Bronchial epithelial cell (primary cell): ENCODE results near the gene WNK2. TPM values are rescaled to one million over a fixed set of nuclear protein-coding genes. Genes with fewer than 3 reads are reported as not detected.
"Not testable (repeated sequence)": the region's sequence is repeated elsewhere in the genome, so short reads cannot be mapped to it uniquely, and the experiment has no call there.

Experiments used
- DNase-seq: peaks from one replicate; pipeline ENCODE4 v3.0.0-alpha.2; 2010; ENCODE audit warnings: low read depth
- FAIRE-seq: peaks from 2 replicates; lab custom pipeline; 2011; peaks lifted over from hg19 to GRCh38; lab: Jason Lieb, UNC
- H3K27me3 ChIP-seq: 2 replicates; pipeline ENCODE4 v1.5.1; 2011; ENCODE audit warnings: low read length; ENCODE audit not compliant: control insufficient read depth, insufficient read depth
- H3K36me3 ChIP-seq: 2 replicates; pipeline ENCODE4 v1.5.1; 2011; ENCODE audit warnings: low read length; ENCODE audit not compliant: control insufficient read depth, insufficient read depth
- H3K4me3 ChIP-seq: 2 replicates; pipeline ENCODE4 v1.5.1; 2011; ENCODE audit warnings: mild to moderate bottlenecking, low read depth, low read length, control low read depth
- CTCF ChIP-seq: IDR thresholded peaks from 2 replicates; pipeline ENCODE4 v1.5.1; 2011; ENCODE audit warnings: mild to moderate bottlenecking, moderate library complexity, low read length, control low read depth, inconsistent platforms; ENCODE audit not compliant: insufficient read depth, severe bottlenecking
- total RNA-seq: library from RNA; depleted of rRNA; stranded (reverse); fragments of >200 nt; gene quantifications from 2 replicates; pipeline ENCODE4 v1.2.1, GENCODE V29; 2014

WNK2 gene
- total RNA-seq, 1 donor from 2014 or later, result under 0.01 TPM

- peaks cover 13% of the 10 kb centered on the region for H3K27me3 ChIP-seq
- TF ChIP-seq CTCF, result no peak
- DNase-seq (no peak), FAIRE-seq (no peak)
- H3K36me3 ChIP-seq, result no peaks in the 10 kb centered on the region
- H3K4me3 ChIP-seq, result no peak overlapping the region
These were observed 159.7 kb downstream of the WNK2 start for GRCh38 chr9:93343663-93344062.

- H3K36me3 ChIP-seq, result no peaks in the 10 kb centered on the region
- FAIRE-seq (no peak), DNase-seq (no peak)
- H3K4me3 ChIP-seq, result no peak overlapping the region
- peaks cover 13% of the 10 kb centered on the region for H3K27me3 ChIP-seq
- no peak for TF ChIP-seq CTCF
These were observed 161.8 kb downstream of the WNK2 start for GRCh38 chr9:93345643-93346230.

- no peak for FAIRE-seq
- TF ChIP-seq CTCF, result no peak
- peaks cover 13% of the 10 kb centered on the region for H3K27me3 ChIP-seq
- H3K4me3 ChIP-seq, result no peak overlapping the region
- H3K36me3 ChIP-seq, result no peaks in the 10 kb centered on the region
- DNase-seq, result no peak
These were observed 162.5 kb downstream of the WNK2 start for GRCh38 chr9:93346231-93347112.

GRCh38 chr9:93347371-93347975, 163.5 kb downstream of the WNK2 start:
- H3K4me3 ChIP-seq, FAIRE-seq, DNase-seq, H3K36me3 ChIP-seq: not testable (repeated sequence)
- H3K27me3 ChIP-seq, result peaks cover 13% of the 10 kb centered on the region

- not testable (repeated sequence) for H3K27me3 ChIP-seq, FAIRE-seq, H3K36me3 ChIP-seq, DNase-seq, H3K4me3 ChIP-seq
These were observed 169.7 kb downstream of the WNK2 start for GRCh38 chr9:93353413-93354310.

- FAIRE-seq, result no peak
- peak; percentile 13 for DNase-seq
- H3K27me3 ChIP-seq, result no peaks in the 10 kb centered on the region
These were observed 170.5 kb downstream of the WNK2 start for GRCh38 chr9:93354451-93354850.

More at GRCh38 chr9:93354451-93354850, 170.5 kb downstream of the WNK2 start:
- Histone ChIP-seq H3K36me3 (no peaks in the 10 kb centered on the region), H3K4me3 (no peak overlapping the region)
- TF ChIP-seq CTCF, result no peak
